ENCODE data around the gene SELL.
"Not testable (repeated sequence)": the region's sequence is repeated elsewhere in the genome, so short reads cannot be mapped to it uniquely, and the experiment has no call there.

The SELL gene

GRCh38 chr1:169679692-169680091 lies 31.7 kb downstream of the SELL start:
- no peak for DNase-seq
- in situ Hi-C loops (cut with MboI; ENCODE audit: low pct_unique_long_range_greater_than_20kb, low sequenced_read_pairs) = no loop called here

GRCh38 chr1:169676001-169676400 lies 35.4 kb downstream of the SELL start:
- DNase-seq = no peak
- in situ Hi-C loops (cut with MboI; ENCODE audit: low pct_unique_long_range_greater_than_20kb, low sequenced_read_pairs) = no loop called here

GRCh38 chr1:169670836-169671235 lies 40.6 kb downstream of the SELL start:
- no peak for DNase-seq
- in situ Hi-C loops (cut with MboI; ENCODE audit: low pct_unique_long_range_greater_than_20kb, low sequenced_read_pairs) = no loop called here

- DNase-seq; in situ Hi-C loops (cut with MboI; ENCODE audit: low pct_unique_long_range_greater_than_20kb, low sequenced_read_pairs): not testable (repeated sequence)
Measured at GRCh38 chr1:169670244-169670643, 41.2 kb downstream of the SELL start.

GRCh38 chr1:169667699-169668596 lies 43.5 kb downstream of the SELL start:
- in situ Hi-C loops (cut with MboI; ENCODE audit: low pct_unique_long_range_greater_than_20kb, low sequenced_read_pairs); DNase-seq: not testable (repeated sequence)

GRCh38 chr1:169667227-169667639 lies 44.2 kb downstream of the SELL start:
- DNase-seq; in situ Hi-C loops (cut with MboI; ENCODE audit: low pct_unique_long_range_greater_than_20kb, low sequenced_read_pairs): not testable (repeated sequence)

GRCh38 chr1:169662680-169663079 lies 48.7 kb downstream of the SELL start:
- in situ Hi-C loops (cut with MboI; ENCODE audit: low pct_unique_long_range_greater_than_20kb, low sequenced_read_pairs); DNase-seq: not testable (repeated sequence)

- in situ Hi-C loops (cut with MboI; ENCODE audit: low pct_unique_long_range_greater_than_20kb, low sequenced_read_pairs) = not testable (repeated sequence)
Measured at GRCh38 chr1:169661066-169661465, 50.4 kb downstream of the SELL start.

GRCh38 chr1:169658777-169659176 lies 52.6 kb downstream of the SELL start:
- in situ Hi-C loops (cut with MboI; ENCODE audit: low pct_unique_long_range_greater_than_20kb, low sequenced_read_pairs); DNase-seq: not testable (repeated sequence)

More at GRCh38 chr1:169661066-169661465, 50.4 kb downstream of the SELL start:
- DNase-seq = not testable (repeated sequence)

- in situ Hi-C loops (cut with MboI; ENCODE audit: low pct_unique_long_range_greater_than_20kb, low sequenced_read_pairs) = no loop called here
- DNase-seq = no peak
Measured at GRCh38 chr1:169653873-169654272, 57.5 kb downstream of the SELL start.

- in situ Hi-C loops (cut with MboI; ENCODE audit: low pct_unique_long_range_greater_than_20kb, low sequenced_read_pairs) = no loop called here
- DNase-seq = no peak
Measured at GRCh38 chr1:169651035-169651434, 60.4 kb downstream of the SELL start.

- DNase-seq = no peak
- in situ Hi-C loops (cut with MboI; ENCODE audit: low pct_unique_long_range_greater_than_20kb, low sequenced_read_pairs) = no loop called here
Measured at GRCh38 chr1:169650551-169650950, 60.9 kb downstream of the SELL start.

- in situ Hi-C loops (cut with MboI; ENCODE audit: low pct_unique_long_range_greater_than_20kb, low sequenced_read_pairs) = no loop called here
- DNase-seq = no peak
Measured at GRCh38 chr1:169648709-169649108, 62.7 kb downstream of the SELL start.

- no peak for DNase-seq
Measured at GRCh38 chr1:169648187-169648586, 63.2 kb downstream of the SELL start.

GRCh38 chr1:169647512-169647911 lies 63.9 kb downstream of the SELL start:
- DNase-seq = no peak
- in situ Hi-C loops (cut with MboI; ENCODE audit: low pct_unique_long_range_greater_than_20kb, low sequenced_read_pairs) = no loop called here

More at GRCh38 chr1:169648187-169648586, 63.2 kb downstream of the SELL start:
- in situ Hi-C loops (cut with MboI; ENCODE audit: low pct_unique_long_range_greater_than_20kb, low sequenced_read_pairs) = no loop called here

GRCh38 chr1:169644297-169644696 lies 67.1 kb downstream of the SELL start:
- in situ Hi-C loops (cut with MboI; ENCODE audit: low pct_unique_long_range_greater_than_20kb, low sequenced_read_pairs) = no loop called here
- DNase-seq = no peak
